Measurements from ENCODE around the gene OR7A5. TPM values are rescaled to one million over a fixed set of nuclear protein-coding genes. Genes with fewer than 3 reads are reported as not detected.
"Not testable (repeated sequence)": the region's sequence is repeated elsewhere in the genome, so short reads cannot be mapped to it uniquely, and the experiment has no call there.

The OR7A5 gene
- polyA plus RNA-seq (2013, experiment 1 of 2; ENCODE audit: insufficient read length), result not detected
- not detected for polyA plus RNA-seq (2013, experiment 2 of 2; ENCODE audit: insufficient read length)

DNA sequence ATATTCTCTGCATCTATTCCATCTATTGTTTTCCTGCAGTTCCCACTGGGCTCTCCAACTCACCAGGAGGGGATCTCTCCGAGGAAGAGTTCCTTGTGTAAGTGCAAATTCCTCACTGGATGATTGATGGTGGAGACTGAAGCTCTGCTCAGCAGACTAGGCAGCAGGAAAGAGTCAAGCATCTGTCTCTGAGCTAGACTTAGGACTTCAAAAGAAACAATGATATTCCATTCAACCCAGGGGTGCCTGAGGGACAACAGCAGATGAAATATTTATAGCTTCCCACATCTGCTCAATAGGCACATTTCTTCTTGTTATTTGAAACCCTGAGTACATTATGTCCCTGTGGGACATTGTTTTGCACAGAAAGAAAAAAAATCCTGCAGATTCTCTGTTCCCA, at the start of gene OR7A5, which contains the start of gene OR7C1:
Gene OR7A5, minus strand, starts transcription at position 175 of the 400 bp plus-strand sequence. CDS start 6,944 bp downstream, outside the sequence.
Gene OR7C1, minus strand, starts transcription at position 175 of the 400 bp plus-strand sequence. CDS start 35,049 bp downstream, outside the sequence.
- DNase-seq, result peak; percentile 1

DNA sequence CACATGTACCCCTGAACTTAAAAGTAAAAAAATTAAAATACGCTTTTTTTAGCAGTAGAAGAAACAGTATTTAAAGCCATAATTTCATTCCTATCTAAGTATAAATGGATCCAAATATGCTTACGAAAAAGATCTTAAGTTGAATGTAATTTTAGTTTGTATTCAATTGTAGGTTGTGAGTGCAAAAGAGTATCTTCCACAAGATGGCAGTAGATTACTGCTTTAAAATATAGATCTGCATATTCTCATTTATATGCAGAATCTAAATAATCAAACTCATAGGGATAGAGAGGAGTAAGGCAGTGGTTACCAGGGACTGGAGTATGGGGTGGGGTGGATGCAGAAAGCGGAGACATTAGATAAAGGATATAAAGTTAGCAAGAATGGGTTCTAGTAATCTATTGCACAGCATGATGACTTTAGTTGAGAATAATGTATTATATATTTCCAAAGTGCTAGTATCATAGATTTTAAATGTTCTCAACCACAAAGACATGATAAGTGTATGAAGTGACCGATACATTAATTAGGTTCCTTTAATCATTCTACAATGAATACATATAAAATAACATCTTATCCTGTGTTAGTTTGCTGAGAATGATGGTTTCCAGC, 36.7 kb upstream of the OR7A5 start:
- no peak for DNase-seq

DNA sequence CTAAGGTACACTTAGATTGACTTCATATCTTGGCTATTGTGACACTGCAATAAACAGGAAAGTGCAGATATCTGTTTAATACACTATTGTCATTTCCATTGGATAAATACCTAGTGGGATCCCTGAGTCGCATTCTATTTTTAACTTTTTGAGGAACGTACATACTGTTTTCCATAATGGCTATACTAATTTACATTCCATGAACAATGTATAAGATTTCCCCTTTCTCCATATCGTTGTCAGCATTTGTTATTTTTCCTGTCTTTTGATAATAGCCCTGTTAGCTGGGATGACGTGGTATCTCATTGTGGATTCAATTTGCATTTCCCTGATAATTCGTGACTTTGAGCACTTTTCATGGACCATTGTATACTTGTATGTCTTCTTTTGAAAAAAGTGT, 33.5 kb upstream of the OR7A5 start:
- no peak for DNase-seq

DNA sequence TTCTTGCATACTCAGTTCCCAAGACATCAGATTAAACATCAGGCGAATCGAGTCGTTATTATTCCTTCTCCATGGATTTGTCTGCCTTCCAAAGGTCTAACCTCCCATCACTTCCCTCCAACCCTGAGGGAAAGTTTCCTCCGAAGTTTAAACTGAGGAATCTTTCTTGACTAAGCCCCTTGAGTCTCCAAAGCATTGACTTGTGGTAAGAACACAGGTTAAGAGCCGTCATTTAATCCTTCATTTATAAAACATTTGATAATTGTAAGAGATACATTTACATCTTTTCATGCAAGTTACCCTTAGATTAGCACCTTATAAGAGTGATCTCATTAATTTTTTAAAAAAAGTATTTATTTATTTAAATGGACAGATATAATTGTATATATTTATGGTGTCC, 13.8 kb upstream of the OR7A5 start, which contains the start of gene OR7A10:
Gene OR7A10, minus strand, starts transcription at position 101 of the 400 bp plus-strand sequence. CDS start 7,045 bp downstream, outside the sequence.
- DNase-seq, result no peak

DNA sequence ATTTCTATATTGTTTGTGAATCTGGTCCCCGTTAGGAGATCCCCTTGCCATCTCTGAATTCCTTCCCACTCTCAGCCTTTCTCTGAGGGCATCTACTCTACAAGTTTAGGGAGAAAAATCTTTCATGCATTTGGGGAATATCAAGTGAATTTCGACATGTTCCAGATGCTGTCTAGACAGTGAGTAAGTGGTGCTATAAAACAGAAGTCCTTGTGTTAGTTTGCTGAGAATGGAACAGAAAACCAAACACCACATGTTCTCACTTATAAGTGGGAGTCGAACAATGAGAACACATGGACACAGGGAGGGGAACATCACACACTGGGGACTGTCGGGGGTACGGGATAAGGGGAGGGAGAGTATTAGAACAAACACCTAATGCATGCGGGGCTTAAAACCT, 8.6 kb upstream of the OR7A5 start:
- no peak for DNase-seq

DNA sequence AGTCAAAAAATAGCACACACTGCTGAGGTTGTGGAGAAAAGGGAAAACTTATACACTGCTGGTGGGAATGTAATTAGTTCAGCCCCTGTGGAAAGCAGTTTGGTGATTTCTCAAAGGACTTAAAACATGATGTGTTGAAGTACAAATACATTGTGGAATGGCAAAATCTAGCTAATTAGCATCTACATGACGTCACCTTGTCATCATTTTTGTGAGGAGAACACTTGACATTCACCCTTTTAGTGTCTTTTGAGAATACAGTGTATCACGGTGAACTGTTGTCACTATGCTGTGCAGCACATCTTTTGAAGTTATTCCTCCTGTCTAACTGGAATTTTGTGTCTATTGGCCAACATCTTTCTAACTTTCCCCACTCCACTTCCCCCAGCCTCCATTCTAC, 8.2 kb upstream of the OR7A5 start:
- no peak for DNase-seq

DNA sequence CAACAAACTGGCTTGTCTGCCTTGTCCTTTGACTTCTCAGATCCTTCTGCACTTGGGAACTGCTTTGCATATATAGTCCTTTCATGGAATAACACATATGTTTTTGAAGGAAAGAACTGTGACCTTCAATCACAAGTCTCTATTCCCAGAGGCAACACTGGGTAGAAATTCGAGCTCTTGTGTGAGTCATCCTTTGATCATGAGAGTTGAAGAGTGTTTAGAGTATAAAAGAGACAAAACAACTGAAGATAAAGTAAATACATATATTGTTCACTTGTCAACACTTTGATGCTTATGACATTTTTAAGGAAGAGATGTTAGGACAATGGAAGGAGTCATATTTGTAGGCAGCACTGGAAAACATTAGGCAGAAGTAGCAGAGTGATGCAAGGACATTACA, 5.2 kb upstream of the OR7A5 start:
- DNase-seq, result no peak

DNA sequence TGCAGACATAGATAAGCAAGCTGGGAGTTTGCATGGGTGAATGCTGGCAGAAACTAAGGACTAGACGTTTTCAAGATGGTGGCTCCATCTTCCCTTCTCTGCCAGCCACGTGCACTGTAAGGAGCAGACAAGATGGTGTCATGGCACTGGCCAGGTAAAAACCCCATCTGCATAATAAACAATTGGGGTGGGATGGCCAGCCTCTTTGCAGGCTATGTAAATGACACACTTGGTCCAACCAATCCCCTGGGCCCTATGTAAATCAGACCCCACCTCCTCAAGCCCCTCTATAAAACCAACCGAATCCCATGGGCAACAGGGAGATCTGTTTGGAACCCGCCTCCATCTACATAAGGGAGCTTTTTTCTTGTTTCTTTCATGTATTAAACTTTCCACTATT, 2.4 kb upstream of the OR7A5 start:
- no peak for DNase-seq

DNA sequence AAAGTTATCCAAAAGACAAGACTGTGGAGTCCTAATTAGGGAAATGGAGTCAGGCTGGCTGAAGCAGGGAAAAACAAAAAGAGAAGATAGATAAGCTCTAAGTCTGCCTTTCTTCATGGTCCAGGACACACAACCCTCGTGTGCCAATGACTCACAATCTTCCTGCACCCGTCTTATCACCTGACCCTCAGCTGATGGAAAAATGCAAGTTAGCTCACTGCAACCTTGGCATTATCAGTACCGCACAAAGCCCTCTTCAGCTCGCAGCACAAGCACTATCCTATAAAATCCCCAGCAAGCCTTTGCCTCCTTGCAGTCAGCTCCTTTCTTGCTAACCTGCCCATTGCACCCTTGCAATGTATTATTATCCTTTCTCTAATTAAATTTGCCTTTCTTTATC, 4.3 kb downstream of the OR7A5 start:
- no peak for DNase-seq

DNA sequence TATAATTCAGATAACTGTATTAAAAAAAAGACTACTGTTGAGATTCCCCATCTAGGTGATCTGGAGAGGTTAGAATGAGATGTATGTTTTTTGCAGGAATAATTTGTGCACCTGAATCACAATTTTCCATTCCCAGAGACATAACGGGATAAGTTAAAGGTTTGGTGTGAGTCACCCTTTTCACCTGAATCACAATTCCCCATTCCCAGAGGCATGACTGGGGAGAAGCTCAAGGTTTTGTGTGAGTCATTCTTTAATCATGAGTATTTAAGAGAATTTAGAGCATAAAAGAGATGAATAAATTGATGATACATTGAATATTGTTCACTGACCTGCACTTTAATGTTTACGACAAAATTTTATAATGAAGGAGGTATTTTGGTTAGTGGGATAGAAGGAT, 9.0 kb downstream of the OR7A5 start:
- DNase-seq, result no peak

DNA sequence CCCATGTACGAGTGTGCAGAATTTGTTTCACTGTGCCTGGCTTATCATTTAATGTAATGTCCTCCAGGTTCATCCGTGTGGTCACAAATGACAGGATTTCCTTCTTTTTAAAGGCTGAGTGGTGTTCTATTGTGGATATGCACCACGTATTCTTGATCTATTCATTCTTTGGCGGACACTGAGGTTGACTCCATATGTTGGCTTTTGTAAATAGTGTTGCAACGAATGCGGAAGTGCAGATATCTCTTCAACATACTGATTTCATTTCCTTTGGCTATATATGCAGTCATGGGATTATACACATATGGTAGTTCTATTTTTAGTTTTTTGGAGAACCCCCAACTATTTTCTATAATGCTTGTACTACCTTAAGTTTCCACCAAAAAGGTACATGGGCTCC, 13.0 kb downstream of the OR7A5 start:
- DNase-seq, result peak; percentile 19

DNA sequence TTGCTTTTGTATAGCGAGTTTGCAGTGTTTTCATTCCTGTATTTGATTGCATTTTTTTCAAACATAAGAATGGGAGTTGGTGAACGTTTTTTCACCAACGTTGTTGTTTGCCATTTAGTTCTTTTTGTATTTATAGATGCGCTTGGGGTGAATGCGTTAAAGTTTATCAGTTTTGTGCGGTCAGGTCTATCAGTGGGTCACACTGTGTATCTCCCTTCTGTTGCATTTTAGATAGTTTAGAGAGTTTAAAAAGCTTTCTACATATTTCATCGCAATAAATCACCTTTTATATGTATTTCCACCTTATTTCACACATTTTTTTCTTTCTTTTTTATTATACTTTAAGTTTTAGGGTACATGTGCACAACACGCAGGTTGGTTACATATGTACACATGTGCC, 16.4 kb downstream of the OR7A5 start:
- no peak for DNase-seq

DNA sequence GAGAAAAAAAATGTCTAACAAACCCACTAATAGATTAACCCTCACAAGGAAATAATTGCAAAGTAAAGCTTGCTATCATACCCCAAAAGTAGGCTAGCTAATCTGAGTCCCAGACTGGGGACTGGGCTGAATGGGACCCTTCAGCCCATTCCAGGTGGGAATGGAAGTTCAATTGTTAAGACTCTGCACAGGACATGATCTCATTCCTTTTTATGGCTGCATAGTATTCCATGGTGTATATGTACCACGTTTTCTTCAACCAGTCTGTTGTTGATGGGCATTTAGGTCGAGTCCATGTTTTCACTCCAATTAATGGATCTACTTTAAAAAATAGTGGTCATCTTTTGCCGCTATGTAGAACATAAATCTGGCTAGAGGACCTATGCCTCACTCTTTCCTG, 17.9 kb downstream of the OR7A5 start:
- no peak for DNase-seq

DNA sequence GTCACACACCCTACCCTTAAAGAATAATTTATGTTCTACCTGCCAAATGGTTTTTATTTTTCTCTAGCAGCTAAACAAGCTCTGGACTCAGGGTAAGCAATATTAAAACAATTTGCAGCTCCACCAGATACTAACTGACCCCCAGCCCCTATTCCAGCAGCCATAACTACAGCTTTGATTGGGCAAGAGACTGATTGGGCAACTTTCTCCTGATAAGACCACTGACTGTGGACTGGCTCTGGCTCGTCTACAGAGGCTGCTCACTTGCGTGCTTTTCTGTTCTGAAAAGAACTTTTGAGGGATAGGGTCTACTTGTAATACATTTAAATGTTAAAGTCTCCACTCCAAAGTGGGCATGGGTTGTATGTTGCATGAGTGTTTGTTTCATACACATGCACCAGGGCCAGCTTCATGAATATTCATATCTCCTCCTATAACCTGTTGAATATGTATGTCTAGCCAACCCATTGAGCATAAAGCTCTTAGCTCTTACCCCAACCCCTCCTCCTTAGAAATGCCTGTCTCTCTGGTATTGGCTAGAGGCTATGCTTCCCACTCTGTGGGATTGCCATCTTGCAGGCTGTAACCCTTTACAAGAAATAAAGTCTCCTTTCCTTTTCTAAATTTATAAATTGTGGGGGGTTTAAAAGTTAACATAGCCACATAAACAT, 19.9 kb downstream of the OR7A5 start:
- no peak for DNase-seq

DNA sequence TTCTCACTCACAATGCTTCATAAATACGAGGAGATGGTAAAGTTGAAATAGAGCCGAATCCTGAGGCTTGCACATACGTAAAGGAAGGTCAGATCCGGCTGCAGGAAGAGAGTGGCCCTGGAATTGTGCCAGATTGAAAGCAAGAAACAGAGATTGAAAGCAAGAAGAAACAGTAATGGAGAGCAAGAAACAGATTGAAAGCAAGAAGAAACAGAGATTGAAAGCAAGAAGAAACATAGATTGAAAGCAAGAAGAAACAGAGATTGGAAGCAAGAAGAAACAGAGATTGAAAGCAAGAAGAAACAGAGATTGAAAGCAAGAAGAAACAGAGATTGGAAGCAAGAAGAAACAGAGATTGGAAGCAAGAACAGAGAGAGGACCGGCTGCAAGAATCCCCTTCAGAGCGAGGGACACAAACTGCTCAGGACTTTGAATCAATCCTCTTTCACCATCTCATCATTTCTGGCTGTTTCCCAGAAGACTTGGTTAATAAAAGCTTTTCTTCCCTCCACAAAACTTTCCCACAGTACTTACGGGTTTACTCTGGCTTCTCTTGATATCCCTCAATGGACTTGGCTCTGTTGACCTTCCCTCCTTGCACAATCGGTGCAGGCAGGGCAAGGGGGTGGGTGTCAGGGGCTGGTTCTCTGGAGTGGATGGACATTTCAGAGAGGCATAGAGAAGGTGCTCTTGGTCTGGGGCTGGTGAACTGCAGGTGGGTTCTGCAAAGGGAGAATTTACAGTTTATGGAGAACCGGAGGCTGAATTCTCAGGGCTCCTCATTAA, 25.5 kb downstream of the OR7A5 start:
- DNase-seq, result no peak

DNA sequence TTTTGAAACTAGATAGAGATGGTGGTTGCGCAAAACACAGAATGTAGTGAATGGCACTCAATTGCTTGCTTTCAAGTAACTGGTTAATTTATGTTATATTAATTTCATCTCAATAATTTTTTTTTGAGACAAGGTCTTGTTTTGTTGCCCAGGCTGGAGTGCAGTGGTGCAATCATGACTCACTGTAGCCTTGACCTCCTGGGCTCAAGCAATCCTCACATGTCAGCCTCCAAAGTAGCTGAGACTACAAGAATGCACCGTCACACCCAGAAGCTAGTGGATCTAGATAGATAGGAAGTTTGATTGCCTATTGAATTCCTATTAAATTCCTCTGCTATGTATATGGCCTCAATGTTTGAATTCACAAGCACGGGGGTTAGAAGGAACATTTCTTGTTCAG, 30.2 kb downstream of the OR7A5 start:
- DNase-seq, result no peak

DNA sequence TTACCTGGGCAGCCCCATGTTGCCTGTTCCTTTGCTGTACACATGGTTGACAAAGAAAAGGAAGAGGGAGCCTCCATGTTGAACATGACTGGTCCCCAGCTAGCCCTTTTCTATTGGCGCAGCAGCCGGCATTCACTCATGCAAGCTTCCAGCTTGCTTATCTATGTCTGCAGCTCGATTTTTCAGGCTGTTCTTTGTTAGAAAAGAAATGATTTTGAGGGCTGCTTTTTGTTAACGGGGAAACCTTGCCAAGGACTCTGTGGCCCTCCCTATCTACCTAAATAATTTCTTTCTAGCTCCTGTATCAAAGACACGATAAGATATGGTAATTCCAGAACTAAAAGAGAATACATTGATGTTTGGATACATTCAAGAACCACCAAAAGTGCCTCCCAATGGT, 36.2 kb downstream of the OR7A5 start:
- DNase-seq, result no peak

DNA sequence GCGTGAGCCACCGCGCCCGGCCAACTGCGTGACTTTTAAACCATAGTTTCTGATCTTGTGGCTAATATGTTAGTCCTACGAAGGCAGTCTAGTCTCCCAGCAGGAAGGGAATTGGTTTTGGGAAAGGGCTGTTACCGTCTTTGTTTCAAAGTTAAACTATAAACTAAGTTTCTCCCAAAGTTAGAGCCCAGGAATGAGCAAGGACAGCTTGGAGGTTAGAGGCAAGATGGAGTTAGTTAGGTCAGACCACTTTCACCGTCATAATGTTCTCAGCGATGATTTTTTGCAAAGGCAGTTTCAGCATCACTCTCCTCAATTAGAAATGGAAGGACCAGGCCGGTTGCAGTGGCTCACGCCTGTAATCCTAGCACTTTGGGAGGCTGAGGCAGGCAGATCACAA, 39.0 kb downstream of the OR7A5 start:
- no peak for DNase-seq

DNA sequence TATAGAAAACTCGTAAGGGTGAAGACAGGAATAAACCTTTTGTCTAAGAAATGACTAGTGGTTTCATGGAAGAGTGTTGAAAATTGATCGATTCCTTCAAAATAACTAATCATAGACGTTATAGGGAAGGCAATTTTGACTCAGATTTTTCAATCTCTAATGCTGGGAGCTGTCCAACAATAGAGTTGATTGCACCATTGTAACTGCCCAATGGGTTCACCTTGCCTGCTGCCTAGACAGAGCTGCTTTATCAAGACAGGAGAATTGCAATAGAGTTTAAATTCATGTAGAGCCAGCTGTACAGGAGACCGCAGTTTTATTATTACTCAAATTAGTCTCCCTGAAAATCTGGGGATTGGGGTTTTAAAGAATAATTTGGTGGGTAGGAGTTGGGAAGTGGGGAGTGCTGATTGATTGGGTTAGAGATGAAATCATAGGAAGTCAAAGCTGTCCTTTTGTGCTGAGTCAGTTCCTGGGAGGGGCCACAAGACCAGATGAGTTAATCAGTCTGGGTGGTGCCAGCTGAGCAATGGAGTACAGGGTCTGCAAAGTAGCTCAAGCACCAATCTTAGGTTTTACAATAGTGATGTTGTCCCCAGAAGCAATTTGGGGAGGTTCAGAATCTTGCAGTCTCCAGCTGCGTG, 39.8 kb downstream of the OR7A5 start:
- DNase-seq, result no peak

DNA sequence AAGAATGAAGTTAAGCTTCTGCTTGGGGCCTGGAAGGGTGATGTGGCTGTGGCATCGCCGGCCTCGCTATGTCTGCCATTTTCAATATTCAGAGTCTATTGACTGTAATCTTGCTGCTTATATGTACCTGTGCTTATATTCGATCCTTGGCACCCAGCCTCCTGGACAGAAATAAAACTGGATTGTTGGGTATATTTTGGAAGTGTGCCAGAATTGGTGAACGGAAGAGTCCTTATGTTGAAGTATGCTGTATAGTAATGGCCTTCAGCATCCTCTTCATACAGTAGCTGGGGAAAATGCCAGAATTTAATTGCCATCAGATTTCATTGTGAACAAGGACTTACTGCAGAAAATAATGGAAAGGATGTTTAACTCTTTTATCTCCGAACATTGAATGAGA, 42.7 kb downstream of the OR7A5 start:
- not testable (repeated sequence) for DNase-seq

DNA sequence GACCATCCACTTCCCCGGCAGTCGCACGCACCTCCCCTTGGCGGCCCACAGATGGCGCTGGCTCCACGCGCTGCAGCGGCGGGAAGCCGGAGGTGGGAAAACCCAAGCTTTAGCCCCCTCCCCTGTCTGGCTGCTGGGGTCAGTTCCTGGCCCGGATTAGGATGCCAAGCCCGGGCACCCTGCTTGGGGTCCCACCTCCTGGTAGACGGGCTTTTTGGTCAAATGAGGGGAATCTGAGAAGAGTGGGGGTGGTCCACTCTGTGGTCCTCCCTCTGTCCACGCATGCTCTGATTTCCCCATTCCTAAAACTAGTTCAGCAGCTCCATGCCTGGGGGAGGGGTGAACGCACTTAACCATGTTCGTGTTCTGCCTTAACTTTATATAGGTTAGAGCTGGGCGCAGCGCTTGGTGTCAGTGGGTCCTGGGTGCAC, 48.5 kb downstream of the OR7A5 start:
- DNase-seq, result no peak

DNA sequence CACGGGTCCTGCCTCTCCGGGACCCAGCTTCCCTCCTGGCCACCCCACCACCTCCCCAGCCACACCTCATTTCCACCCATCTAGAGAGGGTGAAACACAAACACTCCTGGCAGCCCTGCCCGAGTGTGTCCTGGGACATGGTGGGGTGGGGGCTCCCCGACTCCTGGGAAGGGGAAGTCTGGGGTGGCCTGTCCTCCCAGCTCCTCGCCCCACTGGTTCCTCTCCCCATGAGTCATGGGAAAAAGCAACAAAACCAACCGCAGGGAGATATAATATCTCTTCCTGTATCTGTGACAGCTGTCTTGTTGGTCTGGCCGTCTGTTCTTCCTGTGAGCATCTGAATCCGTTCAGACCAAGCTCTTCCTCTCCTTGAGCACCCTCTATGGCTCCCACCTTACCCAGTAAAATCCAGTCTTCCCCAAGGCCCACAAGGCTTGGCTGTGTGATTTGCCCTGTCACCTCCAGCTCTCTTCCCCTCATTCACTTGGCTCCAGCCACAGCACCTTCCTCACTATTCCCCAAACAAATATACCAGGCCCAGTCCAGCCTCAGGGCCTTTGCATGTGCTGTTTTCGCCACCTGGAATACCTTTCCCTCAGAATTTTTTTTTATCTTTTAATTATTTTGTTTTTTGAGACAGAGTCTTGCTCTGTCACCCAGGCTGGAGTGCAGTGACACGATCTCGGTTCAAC, 49.7 kb downstream of the OR7A5 start:
- DNase-seq, result peak; percentile 33
